Smooth muscle cell (in vitro differentiated cells): ENCODE data around the gene HOXB6. TPM values are rescaled to one million over a fixed set of nuclear protein-coding genes. Genes with fewer than 3 reads are reported as not detected.

Experiments
- DNase-seq: peaks from one replicate; lab custom pipeline; 2025; ENCODE audit not compliant: unreplicated experiment; lab: John Stamatoyannopoulos, UW
- H2AFZ ChIP-seq: fragments of 200-600 bp; sonication (generic); 2 replicates; pipeline ENCODE4 v1.6.0; 2016; ENCODE audit warnings: antibody characterized with exemption, low read depth, mild to moderate bottlenecking
- H3F3A ChIP-seq: fragments of 200-600 bp; sonication (generic); 2 replicates; pipeline ENCODE4 v1.6.0; 2017; ENCODE audit warnings: antibody characterized with exemption, low read depth
- H3K27ac ChIP-seq: fragments of 200-600 bp; sonication (generic); 2 replicates; pipeline ENCODE4 v1.5.1; 2016; ENCODE audit warnings: low read depth, mild to moderate bottlenecking
- H3K27me3 ChIP-seq: fragments of 200-600 bp; sonication (generic); 2 replicates; pipeline ENCODE4 v1.6.1; 2016; ENCODE audit warnings: low read depth, mild to moderate bottlenecking
- H3K36me3 ChIP-seq: fragments of 200-600 bp; sonication (generic); 2 replicates; pipeline ENCODE4 v1.5.1; 2016; ENCODE audit warnings: low read depth
- H3K4me1 ChIP-seq: fragments of 200-600 bp; sonication (generic); 2 replicates; pipeline ENCODE4 v1.5.1; 2016; ENCODE audit warnings: low read depth
- H3K4me2 ChIP-seq: fragments of 200-600 bp; sonication (generic); 2 replicates; pipeline ENCODE4 v1.6.0; 2016; ENCODE audit warnings: mild to moderate bottlenecking
- H3K4me3 ChIP-seq: fragments of 200-600 bp; sonication (generic); 2 replicates; pipeline ENCODE4 v1.5.1; 2016; ENCODE audit warnings: mild to moderate bottlenecking
- H3K79me2 ChIP-seq: fragments of 200-600 bp; sonication (generic); 2 replicates; pipeline ENCODE4 v1.6.0; 2016; ENCODE audit warnings: low read depth, mild to moderate bottlenecking
- H3K9ac ChIP-seq: fragments of 200-600 bp; sonication (generic); 2 replicates; pipeline ENCODE4 v1.6.0; 2016; ENCODE audit warnings: low read depth
- H3K9me3 ChIP-seq: fragments of 200-600 bp; sonication (generic); replicated peaks from 2 replicates; pipeline ENCODE4 v1.5.1; 2016; ENCODE audit warnings: low read depth
- H4K20me1 ChIP-seq: fragments of 200-600 bp; sonication (generic); 2 replicates; pipeline ENCODE4 v1.6.0; 2016; ENCODE audit warnings: low read depth
- WGBS: methylation state at CpG from one replicate; pipeline ENCODE4 v1.1.7; 2016; ENCODE audit warnings: low lambda C conversion rate; 5-methylcytosine and 5-hydroxymethylcytosine counted together
- polyA plus RNA-seq: library from polyadenylated mRNA; unstranded; fragments of >200 nt; fragmentation: Nextera tagmentation; extraction: Ambion mirVana; gene quantifications from 2 replicates; pipeline ENCODE4 v1.2.1, GENCODE V29; 2016
- total RNA-seq: library from RNA; depleted of rRNA; stranded (reverse); fragments of >200 nt; gene quantifications from 2 replicates; pipeline ENCODE4 v1.2.3, GENCODE V29; 2014
- TF ChIP-seq, protein P1 (sequence below): fragments of 200-600 bp; sonication (generic); IDR thresholded peaks from 2 replicates; pipeline ENCODE4 v1.5.1; 2017; ENCODE audit warnings: borderline replicate concordance, mild to moderate bottlenecking, antibody characterized with exemption; ENCODE audit not compliant: insufficient read depth, poor library complexity, severe bottlenecking

The HOXB6 gene
- total and polyA plus RNA-seq, 2 experiments from 2014 or later: 6.3 to 9.3 TPM

DNA sequence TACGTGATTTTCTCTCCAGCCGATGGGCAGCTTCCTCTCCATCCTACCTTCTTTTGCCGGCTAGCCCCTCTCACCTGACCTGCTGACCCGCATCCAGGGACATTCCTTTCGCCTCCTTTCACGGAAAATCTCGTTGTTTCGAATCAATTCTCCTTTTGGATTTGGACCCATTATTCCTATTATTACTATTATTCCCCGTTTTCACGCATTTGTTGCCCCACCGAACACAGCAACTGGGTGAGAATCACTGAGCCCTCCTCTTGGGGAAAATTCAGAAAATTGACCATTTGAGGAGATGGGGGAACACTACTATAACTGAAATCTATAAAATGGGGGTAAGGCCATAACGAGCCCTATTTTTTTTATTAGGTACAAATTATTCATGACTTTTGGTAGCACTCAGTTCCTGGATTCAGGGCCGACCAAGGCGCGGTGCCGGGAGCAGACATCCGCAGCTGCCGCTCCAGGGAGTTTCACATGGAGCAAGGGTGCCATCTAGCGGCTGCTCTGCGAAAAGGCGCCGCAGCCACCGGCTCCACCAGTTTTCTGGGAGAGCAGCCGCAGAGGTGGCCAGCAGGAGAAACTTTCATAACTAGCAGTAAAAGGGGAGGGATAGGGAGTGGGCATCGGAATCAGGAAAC is 13.6 kb upstream of the HOXB6 start:
- peak overlapping the region; percentile 1 for H3K9ac ChIP-seq
- peak; percentile 76 for DNase-seq
- TF ChIP-seq, protein P1, sequence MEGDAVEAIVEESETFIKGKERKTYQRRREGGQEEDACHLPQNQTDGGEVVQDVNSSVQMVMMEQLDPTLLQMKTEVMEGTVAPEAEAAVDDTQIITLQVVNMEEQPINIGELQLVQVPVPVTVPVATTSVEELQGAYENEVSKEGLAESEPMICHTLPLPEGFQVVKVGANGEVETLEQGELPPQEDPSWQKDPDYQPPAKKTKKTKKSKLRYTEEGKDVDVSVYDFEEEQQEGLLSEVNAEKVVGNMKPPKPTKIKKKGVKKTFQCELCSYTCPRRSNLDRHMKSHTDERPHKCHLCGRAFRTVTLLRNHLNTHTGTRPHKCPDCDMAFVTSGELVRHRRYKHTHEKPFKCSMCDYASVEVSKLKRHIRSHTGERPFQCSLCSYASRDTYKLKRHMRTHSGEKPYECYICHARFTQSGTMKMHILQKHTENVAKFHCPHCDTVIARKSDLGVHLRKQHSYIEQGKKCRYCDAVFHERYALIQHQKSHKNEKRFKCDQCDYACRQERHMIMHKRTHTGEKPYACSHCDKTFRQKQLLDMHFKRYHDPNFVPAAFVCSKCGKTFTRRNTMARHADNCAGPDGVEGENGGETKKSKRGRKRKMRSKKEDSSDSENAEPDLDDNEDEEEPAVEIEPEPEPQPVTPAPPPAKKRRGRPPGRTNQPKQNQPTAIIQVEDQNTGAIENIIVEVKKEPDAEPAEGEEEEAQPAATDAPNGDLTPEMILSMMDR: peak; percentile 99
- H3F3A ChIP-seq: peaks cover 8% of the 10 kb centered on the region
- no peak overlapping the region for H2AFZ ChIP-seq
- 7% methylated on average over 25 of the region's 25 CpGs for WGBS
- no peaks in the 10 kb centered on the region for H3K9me3 ChIP-seq
- peak overlapping the region; percentile 98 for H3K4me2 ChIP-seq
- no peaks in the 10 kb centered on the region for H3K36me3 ChIP-seq
- H3K79me2 ChIP-seq: peaks cover 41% of the 10 kb centered on the region
- H4K20me1 ChIP-seq: peaks cover 63% of the 10 kb centered on the region
- H3K27me3 ChIP-seq: peaks cover 93% of the 10 kb centered on the region
- peak overlapping the region; percentile 52 for H3K4me3 ChIP-seq
- peak overlapping the region; percentile 66 for H3K27ac ChIP-seq
- H3K4me1 ChIP-seq: peaks cover 9% of the 10 kb centered on the region

DNA sequence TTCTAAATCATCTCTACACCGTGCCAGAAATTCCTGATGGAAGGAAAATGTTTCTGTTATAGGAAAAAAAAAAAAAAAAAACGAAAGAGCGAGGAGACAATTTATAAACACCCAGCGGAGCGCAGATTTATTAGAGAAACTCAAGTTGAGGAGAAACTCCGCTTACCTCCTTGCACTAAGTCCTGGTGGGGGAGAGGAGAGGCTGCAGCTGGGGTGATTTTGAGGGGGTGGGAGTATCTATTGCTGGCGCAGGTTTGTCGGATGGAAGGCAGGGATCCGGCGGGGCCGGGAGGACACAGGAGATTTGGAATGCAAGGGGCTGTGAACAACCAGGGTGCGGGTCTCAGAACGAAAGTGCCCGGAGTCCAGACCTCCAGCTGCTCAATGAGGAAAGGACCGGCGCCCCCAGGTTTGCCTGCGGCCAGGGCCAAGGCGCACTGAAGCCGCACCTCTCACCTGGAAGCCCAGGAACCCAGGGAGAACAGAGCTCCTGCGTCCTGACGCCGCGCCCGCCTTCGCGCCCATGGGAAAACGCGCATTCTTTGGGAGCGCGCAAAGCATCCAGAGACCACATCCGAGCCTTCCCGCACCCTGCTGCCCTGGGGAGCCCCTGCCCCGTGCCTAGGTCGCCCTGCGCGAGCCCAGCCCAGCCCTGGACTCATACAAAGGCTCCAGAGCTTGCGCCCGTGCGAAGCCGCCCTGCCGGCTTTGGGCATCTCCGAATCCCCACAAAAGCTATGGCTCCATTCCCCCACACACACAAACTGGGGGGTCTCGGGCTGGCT is 12.9 kb upstream of the HOXB6 start:
- Histone ChIP-seq H2AFZ (no peak overlapping the region), H3K4me2 (peak overlapping the region; percentile 98), H3K27ac (no peak overlapping the region), H3K79me2 (peaks cover 41% of the 10 kb centered on the region), H3K4me3 (peak overlapping the region; percentile 39), H3F3A (peaks cover 8% of the 10 kb centered on the region), H3K9ac (no peak overlapping the region), H4K20me1 (peaks cover 56% of the 10 kb centered on the region), H3K4me1 (peaks cover 9% of the 10 kb centered on the region), H3K9me3 (no peaks in the 10 kb centered on the region), H3K36me3 (no peaks in the 10 kb centered on the region), H3K27me3 (peaks cover 86% of the 10 kb centered on the region)
- TF ChIP-seq, protein P1: no peak
- 7% methylated on average over 42 of the region's 43 CpGs for WGBS
- no peak for DNase-seq

DNA sequence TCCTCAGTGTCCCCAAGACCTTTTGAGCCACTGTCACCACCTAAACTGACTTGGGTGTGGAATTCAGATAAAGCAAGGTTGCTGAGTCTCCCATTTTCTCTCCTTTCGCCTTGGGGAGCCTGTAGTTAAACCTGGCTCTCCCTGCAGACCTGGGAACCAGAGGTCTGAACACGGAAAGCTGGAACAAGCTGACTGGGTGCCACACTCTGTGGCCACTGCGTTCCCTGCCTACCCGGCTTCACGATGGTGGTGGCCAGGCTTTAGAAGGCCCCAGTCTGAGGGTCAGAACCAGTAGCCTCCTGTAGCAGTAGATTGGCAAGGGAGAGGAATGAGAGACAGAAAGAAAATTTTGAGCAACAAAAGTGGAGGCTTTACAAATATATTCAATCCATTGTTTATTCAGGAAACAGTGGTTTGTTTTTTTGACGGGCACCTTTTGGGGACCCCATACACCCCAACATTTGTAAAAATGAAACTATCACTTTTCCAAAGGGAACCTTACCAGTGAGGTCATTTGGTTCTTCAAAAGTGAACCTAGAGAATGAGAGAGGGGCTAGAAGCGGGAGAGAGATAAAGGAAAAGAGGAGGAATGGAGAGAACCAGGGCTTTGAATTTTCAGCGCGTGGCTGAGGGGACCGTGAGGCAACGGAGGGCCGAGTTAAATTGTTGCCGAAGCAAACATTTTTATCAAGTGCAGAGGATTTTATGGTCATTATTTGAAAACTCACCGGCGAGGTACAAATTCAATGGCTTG is 12.1 kb upstream of the HOXB6 start:
- peaks cover 79% of the 10 kb centered on the region for H3K27me3 ChIP-seq
- H3K4me3 ChIP-seq: peak overlapping the region; percentile 39
- H3K79me2 ChIP-seq: peaks cover 45% of the 10 kb centered on the region
- no peaks in the 10 kb centered on the region for H3K9me3 ChIP-seq
- no peak overlapping the region for H2AFZ ChIP-seq
- TF ChIP-seq, protein P1: no peak
- no peak overlapping the region for H3K27ac ChIP-seq
- H3K36me3 ChIP-seq: no peaks in the 10 kb centered on the region
- peaks cover 48% of the 10 kb centered on the region for H4K20me1 ChIP-seq
- H3F3A ChIP-seq: peaks cover 8% of the 10 kb centered on the region
- DNase-seq: no peak
- no peak overlapping the region for H3K9ac ChIP-seq
- 29% methylated on average over 15 of the region's 15 CpGs for WGBS
- H3K4me1 ChIP-seq: peaks cover 14% of the 10 kb centered on the region
- H3K4me2 ChIP-seq: peak overlapping the region; percentile 98
